DND-41 (cell line): ENCODE measurements around the gene CFAP70.
A peak's percentile ranks its signal among the peaks of the same experiment; 100 is the strongest.

Source experiments
- ATAC-seq: fragments of 200-7000 bp; cut with Tn5 transposase; 3 replicates; pipeline ENCODE4 v1.9.1; 2021; ENCODE audit warnings: low read depth; ENCODE audit not compliant: insufficient read depth
- DNase-seq: peaks from one replicate; pipeline ENCODE4 v3.0.0-alpha.2; 2020
- H2AFZ ChIP-seq: 2 replicates; pipeline ENCODE4 v1.6.0; 2012; ENCODE audit warnings: low read depth, low read length
- H3K27ac ChIP-seq: 2 replicates; pipeline ENCODE4 v1.5.1; 2012; ENCODE audit warnings: low read length, inconsistent platforms
- H3K27me3 ChIP-seq: fragments of 200-600 bp; sonication (generic); 2 replicates; pipeline ENCODE4 v1.6.0; 2012; ENCODE audit warnings: low read length, mild to moderate bottlenecking, inconsistent platforms; ENCODE audit not compliant: insufficient read depth, poor library complexity
- H3K36me3 ChIP-seq: 2 replicates; pipeline ENCODE4 v1.5.1; 2012; ENCODE audit warnings: low read length, inconsistent platforms; ENCODE audit not compliant: insufficient read depth
- H3K4me1 ChIP-seq: 2 replicates; pipeline ENCODE4 v1.5.1; 2012; ENCODE audit warnings: mild to moderate bottlenecking, low read length; ENCODE audit not compliant: insufficient read depth
- H3K4me2 ChIP-seq: 2 replicates; pipeline ENCODE4 v1.6.0; 2012; ENCODE audit warnings: mild to moderate bottlenecking, moderate library complexity, low read length, inconsistent platforms; ENCODE audit not compliant: insufficient read depth
- H3K4me3 ChIP-seq, 2 experiments: fragments of 200-600 bp in 1 of 2; shearing (Covaris generic) in 1 of 2; 2 replicates each; pipeline ENCODE4 v1.5.1; 2012 to 2016; ENCODE audit warnings: inconsistent platforms in 2 of 2, low read length in 2 of 2, mild to moderate bottlenecking in 2 of 2, low read depth in 1 of 2, moderate library complexity in 1 of 2
- H3K79me2 ChIP-seq: 2 replicates; pipeline ENCODE4 v1.6.0; 2012; ENCODE audit warnings: low read length, inconsistent platforms; ENCODE audit not compliant: insufficient read depth
- H3K9ac ChIP-seq: 2 replicates; pipeline ENCODE4 v1.6.0; 2012; ENCODE audit warnings: low read depth, mild to moderate bottlenecking, inconsistent platforms, low read length, moderate library complexity
- H3K9me3 ChIP-seq: 2 replicates; pipeline ENCODE4 v1.5.1; 2012; ENCODE audit warnings: low read length, moderate library complexity, mild to moderate bottlenecking, inconsistent platforms; ENCODE audit not compliant: insufficient read depth, severe bottlenecking
- H4K20me1 ChIP-seq: 2 replicates; pipeline ENCODE4 v1.6.0; 2012; ENCODE audit warnings: low read length; ENCODE audit not compliant: insufficient read depth
- EZH2 ChIP-seq: IDR thresholded peaks from 3 replicates; pipeline ENCODE4 v1.6.1; 2012; ENCODE audit warnings: borderline replicate concordance, low read depth, mild to moderate bottlenecking, moderate library complexity, low read length, inconsistent platforms; ENCODE audit not compliant: severe bottlenecking
- TF ChIP-seq, protein P1 (sequence below): IDR thresholded peaks from 2 replicates; pipeline ENCODE4 v1.5.1; 2012; ENCODE audit warnings: borderline replicate concordance, low read length, moderate library complexity, mild to moderate bottlenecking; ENCODE audit not compliant: poor library complexity, severe bottlenecking; ENCODE audit errors: extremely low read depth

The CFAP70 gene

DNA sequence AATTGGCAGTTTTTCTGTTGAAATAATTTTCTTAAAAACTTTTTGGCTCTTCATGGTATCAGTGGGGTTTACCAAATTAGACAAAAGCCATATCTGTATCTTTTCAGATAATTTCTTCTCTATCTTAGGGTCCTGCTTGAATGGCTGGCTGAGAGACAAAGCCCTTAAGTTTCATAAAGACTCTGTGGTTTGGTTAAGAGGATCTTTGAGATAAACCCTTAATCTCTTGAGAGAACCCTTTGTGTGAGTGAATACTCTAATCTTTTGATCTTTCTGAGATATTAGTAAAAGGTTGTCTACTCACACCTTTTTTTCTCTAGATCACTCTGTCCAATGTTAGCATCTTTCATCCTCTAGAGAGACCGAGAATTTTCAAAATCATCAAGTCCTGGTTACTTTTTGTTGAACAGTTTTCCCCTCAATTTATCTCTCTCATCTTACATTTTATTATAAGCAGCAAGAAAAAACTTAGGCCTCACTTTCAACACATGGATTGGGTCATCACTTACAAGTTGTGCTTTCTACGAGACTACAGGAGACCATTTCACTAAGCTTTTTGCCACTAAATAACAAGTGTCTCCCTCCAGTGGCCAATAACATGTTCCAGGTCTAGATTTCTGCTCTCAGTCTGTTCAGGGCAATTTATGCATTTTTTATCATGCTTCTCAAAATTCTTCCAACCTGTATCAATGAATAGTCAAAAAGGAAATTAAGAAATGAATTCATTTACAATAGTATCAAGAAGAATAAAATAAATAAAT lies 140.1 kb downstream of the CFAP70 start:
- H3K36me3 ChIP-seq = peaks cover 18% of the 10 kb centered on the region; the same call in 1 of the 2 replicates
- H4K20me1 ChIP-seq = no peaks in the 10 kb centered on the region
- H3K27ac ChIP-seq = no peak overlapping the region
- H3K79me2 ChIP-seq = no peaks in the 10 kb centered on the region
- no peaks in the 10 kb centered on the region for H3K27me3 ChIP-seq
- no peak overlapping the region for H2AFZ ChIP-seq
- no peaks in the 10 kb centered on the region for H3K9me3 ChIP-seq
- no peaks in the 10 kb centered on the region for H3K4me1 ChIP-seq
- no peak for ATAC-seq
- DNase-seq = no peak
- TF ChIP-seq, protein P1, sequence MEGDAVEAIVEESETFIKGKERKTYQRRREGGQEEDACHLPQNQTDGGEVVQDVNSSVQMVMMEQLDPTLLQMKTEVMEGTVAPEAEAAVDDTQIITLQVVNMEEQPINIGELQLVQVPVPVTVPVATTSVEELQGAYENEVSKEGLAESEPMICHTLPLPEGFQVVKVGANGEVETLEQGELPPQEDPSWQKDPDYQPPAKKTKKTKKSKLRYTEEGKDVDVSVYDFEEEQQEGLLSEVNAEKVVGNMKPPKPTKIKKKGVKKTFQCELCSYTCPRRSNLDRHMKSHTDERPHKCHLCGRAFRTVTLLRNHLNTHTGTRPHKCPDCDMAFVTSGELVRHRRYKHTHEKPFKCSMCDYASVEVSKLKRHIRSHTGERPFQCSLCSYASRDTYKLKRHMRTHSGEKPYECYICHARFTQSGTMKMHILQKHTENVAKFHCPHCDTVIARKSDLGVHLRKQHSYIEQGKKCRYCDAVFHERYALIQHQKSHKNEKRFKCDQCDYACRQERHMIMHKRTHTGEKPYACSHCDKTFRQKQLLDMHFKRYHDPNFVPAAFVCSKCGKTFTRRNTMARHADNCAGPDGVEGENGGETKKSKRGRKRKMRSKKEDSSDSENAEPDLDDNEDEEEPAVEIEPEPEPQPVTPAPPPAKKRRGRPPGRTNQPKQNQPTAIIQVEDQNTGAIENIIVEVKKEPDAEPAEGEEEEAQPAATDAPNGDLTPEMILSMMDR = peak; percentile 52
- no peak for TF ChIP-seq EZH2
- H3K4me2 ChIP-seq = no peak overlapping the region
- no peak overlapping the region for H3K9ac ChIP-seq
- no peak overlapping the region for H3K4me3 ChIP-seq

DNA sequence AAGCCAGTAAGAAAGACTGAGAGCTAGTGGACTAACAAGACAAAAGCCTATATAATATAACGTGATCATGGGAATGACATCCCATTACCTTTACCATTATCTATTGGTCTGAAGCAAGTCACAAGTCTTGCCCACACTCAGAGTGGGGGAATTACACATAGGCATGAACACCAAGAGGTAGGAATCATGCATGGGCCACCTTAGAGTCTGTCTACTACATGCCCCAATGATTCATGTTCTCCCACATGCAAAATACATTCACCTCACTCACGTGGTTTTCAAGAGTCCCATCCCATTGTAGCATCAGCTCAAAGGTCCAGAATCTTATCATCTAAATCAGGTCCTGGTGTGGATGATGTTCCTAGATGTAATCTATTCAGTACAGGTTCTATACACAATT lies 141.0 kb downstream of the CFAP70 start:
- Histone ChIP-seq H3K4me3 (no peak overlapping the region), H3K4me1 (no peaks in the 10 kb centered on the region), H2AFZ (no peak overlapping the region), H4K20me1 (no peaks in the 10 kb centered on the region), H3K9me3 (no peaks in the 10 kb centered on the region), H3K36me3 (peaks cover 18% of the 10 kb centered on the region; the same call in 1 of the 2 replicates), H3K79me2 (no peaks in the 10 kb centered on the region), H3K9ac (no peak overlapping the region), H3K27ac (no peak overlapping the region), H3K4me2 (no peak overlapping the region), H3K27me3 (no peaks in the 10 kb centered on the region)
- TF ChIP-seq, protein P1 = no peak
- TF ChIP-seq EZH2 = no peak
- no peak for ATAC-seq
- no peak for DNase-seq

DNA sequence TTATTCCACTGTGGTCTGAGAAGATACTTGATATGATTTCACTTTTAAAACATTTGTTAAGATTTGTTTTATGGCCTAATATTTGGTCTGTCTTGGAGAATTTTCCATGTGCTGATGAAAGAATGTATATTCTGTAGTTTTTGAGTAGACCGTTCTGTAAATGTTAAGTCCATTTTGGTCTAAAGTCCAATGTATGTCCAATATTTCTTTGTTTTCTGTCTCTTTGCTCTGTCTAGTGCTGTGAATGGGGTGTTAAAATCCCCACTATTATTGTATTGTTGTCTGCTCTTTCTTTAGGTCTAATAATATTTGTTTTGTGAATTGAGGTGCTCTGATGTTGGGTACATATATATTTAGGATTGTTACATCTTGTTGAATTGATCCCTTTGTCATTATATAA lies 142.9 kb downstream of the CFAP70 start:
- H3K36me3 ChIP-seq = peaks cover 20% of the 10 kb centered on the region; the same call in 1 of the 2 replicates
- no peak for DNase-seq
- ATAC-seq = no peak
- no peaks in the 10 kb centered on the region for H3K4me1 ChIP-seq
- H3K4me2 ChIP-seq = no peak overlapping the region
- TF ChIP-seq, protein P1 = no peak
- no peak for TF ChIP-seq EZH2
- no peak overlapping the region for H3K9ac ChIP-seq
- no peaks in the 10 kb centered on the region for H3K27me3 ChIP-seq
- H3K4me3 ChIP-seq = no peak overlapping the region
- H4K20me1 ChIP-seq = no peaks in the 10 kb centered on the region
- H3K27ac ChIP-seq = no peak overlapping the region
- no peaks in the 10 kb centered on the region for H3K9me3 ChIP-seq
- no peaks in the 10 kb centered on the region for H3K79me2 ChIP-seq
- no peak overlapping the region for H2AFZ ChIP-seq
